ENCODE data around the gene HOXA2. TPM values are rescaled to one million over a fixed set of nuclear protein-coding genes. Genes with fewer than 3 reads are reported as not detected.

Gene HOXA2
- total and polyA plus RNA-seq, 12 donors, result 0.41 to 5.7 (median 1.2) TPM; not detected in 1

DNA sequence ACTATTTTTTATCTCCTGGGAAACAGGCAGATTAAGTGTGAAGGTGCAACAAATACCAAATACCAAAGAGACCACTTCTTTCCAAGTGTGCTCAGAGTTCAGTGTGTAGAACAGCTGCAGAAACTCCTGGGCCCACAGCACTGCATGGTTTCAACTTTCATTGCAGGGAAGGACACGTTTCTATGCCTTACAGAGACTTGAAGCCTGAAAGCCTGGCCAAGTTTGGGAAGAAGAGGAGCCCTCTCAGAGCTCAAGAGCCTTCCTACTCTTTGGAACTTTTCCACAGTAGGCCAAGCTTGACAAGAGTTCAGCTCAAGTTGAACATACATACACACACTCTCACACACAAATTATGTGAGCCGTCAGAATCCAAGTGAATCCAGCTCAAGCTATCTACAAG, 25.6 kb upstream of the HOXA2 start:
- no peaks in the 10 kb centered on the region for H3K9me3 ChIP-seq (replicated peaks in 1 of 3)
- H3K27ac ChIP-seq, result peak overlapping the region in 2 of 5 donors; percentile 93 to 98
- DNase-seq, result peak in 2 of 7 donors; percentile 10 to 47
- intact Hi-C loops (cut with DNase I), result no loop called here
- no peaks in the 10 kb centered on the region for H3K36me3 ChIP-seq (replicated peaks in 1 of 2)
- no peaks in the 10 kb centered on the region for H3K27me3 ChIP-seq
- TF ChIP-seq, protein P1, sequence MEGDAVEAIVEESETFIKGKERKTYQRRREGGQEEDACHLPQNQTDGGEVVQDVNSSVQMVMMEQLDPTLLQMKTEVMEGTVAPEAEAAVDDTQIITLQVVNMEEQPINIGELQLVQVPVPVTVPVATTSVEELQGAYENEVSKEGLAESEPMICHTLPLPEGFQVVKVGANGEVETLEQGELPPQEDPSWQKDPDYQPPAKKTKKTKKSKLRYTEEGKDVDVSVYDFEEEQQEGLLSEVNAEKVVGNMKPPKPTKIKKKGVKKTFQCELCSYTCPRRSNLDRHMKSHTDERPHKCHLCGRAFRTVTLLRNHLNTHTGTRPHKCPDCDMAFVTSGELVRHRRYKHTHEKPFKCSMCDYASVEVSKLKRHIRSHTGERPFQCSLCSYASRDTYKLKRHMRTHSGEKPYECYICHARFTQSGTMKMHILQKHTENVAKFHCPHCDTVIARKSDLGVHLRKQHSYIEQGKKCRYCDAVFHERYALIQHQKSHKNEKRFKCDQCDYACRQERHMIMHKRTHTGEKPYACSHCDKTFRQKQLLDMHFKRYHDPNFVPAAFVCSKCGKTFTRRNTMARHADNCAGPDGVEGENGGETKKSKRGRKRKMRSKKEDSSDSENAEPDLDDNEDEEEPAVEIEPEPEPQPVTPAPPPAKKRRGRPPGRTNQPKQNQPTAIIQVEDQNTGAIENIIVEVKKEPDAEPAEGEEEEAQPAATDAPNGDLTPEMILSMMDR (IDR thresholded peaks at IDR 0.05), result no peak
- no peak for TF ChIP-seq POLR2A (IDR thresholded peaks at IDR 0.05)
- 44 to 61% (median 55%) methylated on average over 2 of the region's 2 CpGs for WGBS, 4 donors
- no peak overlapping the region for H3K4me3 ChIP-seq
- H3K4me1 ChIP-seq (replicated peaks in 1 of 2), result peaks cover 8 to 49% of the 10 kb centered on the region in 2 donors

- no peak for DNase-seq
- H3K27me3 ChIP-seq, result no peaks in the 10 kb centered on the region
- H3K27ac ChIP-seq, result peak overlapping the region in 1 of 5 donors; percentile 98
- WGBS, 4 donors, result 62 to 71% (median 67%) methylated on average over 3 of the region's 3 CpGs
- H3K36me3 ChIP-seq (replicated peaks in 1 of 2), result no peaks in the 10 kb centered on the region
- peaks cover 8 to 45% of the 10 kb centered on the region in 2 donors for H3K4me1 ChIP-seq (replicated peaks in 1 of 2)
- intact Hi-C loops (cut with DNase I), result no loop called here
- H3K4me3 ChIP-seq, result no peak overlapping the region
- no peak for TF ChIP-seq POLR2A (IDR thresholded peaks at IDR 0.05)
- TF ChIP-seq, protein P1 (IDR thresholded peaks at IDR 0.05), result no peak
- no peaks in the 10 kb centered on the region for H3K9me3 ChIP-seq (replicated peaks in 1 of 3)
Observed at GRCh38 chr7:27126596-27127327, 24.3 kb upstream of the HOXA2 start.

GRCh38 chr7:27125986-27126394, 23.5 kb upstream of the HOXA2 start:
- WGBS, 4 donors, result 50 to 60% (median 52%) methylated on average over 5 of the region's 5 CpGs
- Histone ChIP-seq H3K36me3 (replicated peaks in 1 of 2) (no peaks in the 10 kb centered on the region), H3K27me3 (no peaks in the 10 kb centered on the region), H3K4me1 (replicated peaks in 1 of 2) (peaks cover 8 to 38% of the 10 kb centered on the region in 2 donors), H3K4me3 (no peak overlapping the region), H3K27ac (peak overlapping the region in 1 of 5 donors; percentile 38), H3K9me3 (replicated peaks in 1 of 3) (no peaks in the 10 kb centered on the region)
- TF ChIP-seq POLR2A (IDR thresholded peaks at IDR 0.05), result no peak
- TF ChIP-seq, protein P1 (IDR thresholded peaks at IDR 0.05), result no peak
- intact Hi-C loops (cut with DNase I), result no loop called here
- DNase-seq, result no peak

DNA sequence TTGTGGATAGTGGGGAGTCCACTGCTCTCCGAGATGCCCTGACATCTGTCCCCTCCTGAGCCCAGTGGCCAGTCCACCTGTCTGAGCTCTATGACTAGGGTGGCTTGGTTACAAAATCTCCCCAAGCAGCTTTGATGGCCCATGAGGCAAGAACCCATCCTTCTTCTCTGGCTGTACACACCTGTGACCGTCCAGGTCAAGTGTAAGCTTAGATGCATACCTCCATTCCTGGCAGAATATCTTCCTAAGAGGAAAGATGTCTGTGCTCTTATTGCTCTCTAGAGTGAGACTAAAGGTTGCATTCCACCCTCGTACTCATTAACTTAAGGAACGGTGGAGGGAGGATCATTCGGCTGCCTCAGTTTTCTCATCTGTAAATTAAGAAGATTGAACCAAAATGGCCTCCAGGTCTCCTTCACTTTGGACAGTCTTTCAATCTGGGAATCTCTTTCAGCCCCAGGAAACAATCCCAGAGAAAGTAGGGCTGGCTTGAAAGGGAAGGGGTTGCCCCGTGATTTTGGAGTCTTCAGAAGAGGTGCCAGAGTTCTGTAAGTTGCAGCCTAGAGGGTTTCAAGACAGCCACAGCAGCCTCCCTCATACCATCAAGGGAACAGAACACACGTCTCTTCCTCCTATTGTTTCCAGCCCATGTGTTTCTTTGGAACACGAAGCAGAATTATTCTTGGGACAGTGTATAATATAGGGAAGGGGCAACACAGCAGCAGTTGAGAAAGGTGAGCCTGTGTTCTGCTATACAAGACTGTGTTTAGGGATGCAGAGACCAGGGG, 22.6 kb upstream of the HOXA2 start:
- intact Hi-C loops (cut with DNase I), result no loop called here
- Histone ChIP-seq H3K9me3 (replicated peaks in 1 of 3) (no peaks in the 10 kb centered on the region), H3K27me3 (no peaks in the 10 kb centered on the region), H3K4me3 (no peak overlapping the region), H3K27ac (peak overlapping the region in 2 of 5 donors; percentile 69 to 90), H3K4me1 (replicated peaks in 1 of 2) (peaks cover 8 to 38% of the 10 kb centered on the region in 2 donors), H3K36me3 (replicated peaks in 1 of 2) (no peaks in the 10 kb centered on the region)
- peak in 1 of 7 donors; percentile 4 for DNase-seq
- WGBS, 4 donors, result 85 to 88% (median 88%) methylated on average over 7 to 8 of the region's 8 CpGs
- TF ChIP-seq POLR2A (IDR thresholded peaks at IDR 0.05), result no peak
- TF ChIP-seq, protein P1 (IDR thresholded peaks at IDR 0.05), result no peak

Data from adrenal gland (tissue), 12 donors.